ENCODE data around the gene CNST. TPM values are rescaled to one million over a fixed set of nuclear protein-coding genes. Genes with fewer than 3 reads are reported as not detected.

Gene CNST
- total and polyA plus RNA-seq, 9 of the 15 experiments (the other 6 are each of a cell fraction or from before 2014, with no cell fraction given) = 17.0 to 55.3 (median 30.8) TPM

DNA sequence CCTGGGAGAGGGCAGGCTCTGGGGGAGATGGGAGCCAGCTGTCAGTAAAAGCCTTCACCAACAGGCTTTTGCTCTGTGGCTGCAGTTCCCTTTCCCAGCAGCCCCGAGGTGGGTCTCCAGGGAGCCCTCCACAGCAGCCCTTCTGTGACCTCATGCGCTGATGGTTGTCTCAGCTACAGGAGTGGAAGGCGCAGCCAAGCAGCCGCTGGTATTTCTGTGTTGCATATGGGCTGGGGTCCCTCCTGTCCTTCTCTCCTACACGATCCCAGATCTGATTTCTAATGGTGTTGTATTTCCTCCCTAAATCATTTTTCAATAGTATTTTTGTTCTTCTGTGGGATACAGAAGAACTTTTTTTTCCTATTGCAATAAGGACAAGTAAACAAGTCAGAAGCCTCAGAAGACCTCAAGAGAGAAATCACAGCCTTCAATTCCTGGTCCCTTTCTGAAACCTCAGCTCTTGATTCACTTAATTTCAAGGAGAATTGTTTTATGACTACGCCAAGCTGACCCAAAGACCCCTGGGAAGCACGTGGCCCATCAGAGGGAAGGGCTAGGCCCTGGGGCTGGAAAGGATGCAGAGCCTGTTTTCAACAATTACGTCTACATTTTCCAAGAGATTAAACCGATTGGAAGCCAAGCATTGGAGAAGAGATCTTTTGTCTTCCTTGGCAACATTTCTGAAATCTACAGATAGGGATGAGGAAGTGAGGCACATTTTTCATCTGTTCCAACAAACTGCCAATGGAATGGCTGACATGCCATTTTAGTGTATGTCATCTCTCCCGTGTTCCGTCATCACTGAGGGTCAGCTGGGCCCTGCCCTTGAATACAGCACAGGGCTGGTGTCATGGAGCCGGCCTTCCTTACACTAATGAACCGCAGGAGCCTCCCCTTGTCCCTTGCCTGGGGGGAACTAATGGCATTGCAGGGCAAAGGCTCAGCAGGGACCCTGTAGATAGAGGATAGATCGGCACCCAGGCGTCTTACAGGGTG is 115.9 kb downstream of the CNST start:
- DNase-seq (ENCODE audit: extremely low read depth in 1 of 4, low spot score in 3 of 4) (no peak), FAIRE-seq (no peak), ATAC-seq (no peak)
- H4K20me1 ChIP-seq (replicated peaks; ENCODE audit: control insufficient read depth, insufficient read depth, low read length) = no peaks in the 10 kb centered on the region
- no peak overlapping the region for H3K4me2 ChIP-seq (ENCODE audit: insufficient read depth, low read length)
- no peaks in the 10 kb centered on the region for H3K4me1 ChIP-seq (replicated peaks in 1 of 2; ENCODE audit: control insufficient read depth in 2 of 2, insufficient read depth in 2 of 2, low read length in 2 of 2)
- H2AFZ ChIP-seq (ENCODE audit: low read depth, low read length) = no peak overlapping the region
- no peaks in the 10 kb centered on the region for H3K79me2 ChIP-seq (ENCODE audit: control insufficient read depth, insufficient read depth, low read length)
- peak; percentile 23; the same call in 1 of the 2 replicates for TF ChIP-seq ZBTB7A (IDR thresholded peaks at IDR 0.05; ENCODE audit: borderline replicate concordance, control insufficient read depth, low read depth, low read length)
- TF ChIP-seq, protein P1, sequence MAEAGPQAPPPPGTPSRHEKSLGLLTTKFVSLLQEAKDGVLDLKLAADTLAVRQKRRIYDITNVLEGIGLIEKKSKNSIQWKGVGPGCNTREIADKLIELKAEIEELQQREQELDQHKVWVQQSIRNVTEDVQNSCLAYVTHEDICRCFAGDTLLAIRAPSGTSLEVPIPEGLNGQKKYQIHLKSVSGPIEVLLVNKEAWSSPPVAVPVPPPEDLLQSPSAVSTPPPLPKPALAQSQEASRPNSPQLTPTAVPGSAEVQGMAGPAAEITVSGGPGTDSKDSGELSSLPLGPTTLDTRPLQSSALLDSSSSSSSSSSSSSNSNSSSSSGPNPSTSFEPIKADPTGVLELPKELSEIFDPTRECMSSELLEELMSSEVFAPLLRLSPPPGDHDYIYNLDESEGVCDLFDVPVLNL (CRISPR knock-in tag; IDR thresholded peaks at IDR 0.05; ENCODE audit: low read depth) = no peak
- no peak for TF ChIP-seq NEUROD1 (IDR thresholded peaks at IDR 0.05; ENCODE audit: borderline replicate concordance, low read depth, low read length, partially characterized antibody)
- no peak for TF ChIP-seq PHB2 (IDR thresholded peaks at IDR 0.05; ENCODE audit: low read depth)
- H3K9me1 ChIP-seq (ENCODE audit: control insufficient read depth, insufficient read depth, low read length) = no peaks in the 10 kb centered on the region
- intact Hi-C loops (cut with micrococcal nuclease) = no loop called here
- H3K4me3 ChIP-seq = no peak overlapping the region
- no peaks in the 10 kb centered on the region; a peak in 1 of 5 replicates for H3K27me3 ChIP-seq (ENCODE audit: control insufficient read depth in 2 of 2, insufficient read depth in 2 of 2, low read length in 2 of 2)
- 45% methylated on average over 15 of the region's 15 CpGs for WGBS (ENCODE audit: insufficient coverage, low coverage, missing lambda C conversion rate)
- ChIA-PET POLR2A (interaction anchor here (0.7 to 1.5 kb wide), 3 partner anchors 16 to 27 kb away, joined by 3 read pairs; no protein-coding TSS in a partner anchor), CTCF (ENCODE audit: low intra/inter-chr PET ratio) (no interaction called here)
- no peaks in the 10 kb centered on the region for H3K9me3 ChIP-seq (replicated peaks; ENCODE audit: control insufficient read depth, insufficient read depth, low read depth, low read length)
- 0 out of 4 replicates have a peak overlapping the region, but pooled peaks of 1 of the 2 experiments have one; percentile 35 for H3K9ac ChIP-seq (ENCODE audit: insufficient read depth in 1 of 2, low read depth in 2 of 2, low read length in 2 of 2)
- in situ Hi-C loops (cut with MboI) = no loop called here
- no peaks in the 10 kb centered on the region for H3K36me3 ChIP-seq (ENCODE audit: control insufficient read depth, insufficient read depth, low read length)
- no peak overlapping the region for H3K27ac ChIP-seq (ENCODE audit: extremely low read depth, low read depth, low read length)
- no TSS peak for BruUV-seq (replicated peaks)

All from K562 (cell line).